GM18861 (cell line): Measurements from ENCODE around the gene GJB3.
"Not testable (repeated sequence)": the region's sequence is repeated elsewhere in the genome, so short reads cannot be mapped to it uniquely, and the experiment has no call there.

Source experiments
- ATAC-seq: cut with Tn5 transposase; IDR thresholded peaks from one replicate; pipeline ENCODE4 v1.9.1; 2021; ENCODE audit not compliant: unreplicated experiment

GJB3 gene

GRCh38 chr1:34781071-34781843, at the start of gene GJB3:
Gene GJB3, plus strand, starts transcription at chr1:34781214. Its CDS starts 3,549 bp downstream, at chr1:34784763.
- no peak for ATAC-seq

GRCh38 chr1:34732831-34733230, 48.2 kb upstream of the GJB3 start:
- ATAC-seq, result not testable (repeated sequence)

- ATAC-seq, result no peak
Observed at GRCh38 chr1:34736692-34737091, 44.3 kb upstream of the GJB3 start.

GRCh38 chr1:34737236-34737635, 43.8 kb upstream of the GJB3 start:
- not testable (repeated sequence) for ATAC-seq

GRCh38 chr1:34739613-34740012, 41.4 kb upstream of the GJB3 start:
- ATAC-seq, result no peak

- ATAC-seq, result no peak
Observed at GRCh38 chr1:34740161-34740868, 40.7 kb upstream of the GJB3 start.

- no peak for ATAC-seq
Observed at GRCh38 chr1:34742667-34743270, 38.2 kb upstream of the GJB3 start.

GRCh38 chr1:34743775-34744174, 37.2 kb upstream of the GJB3 start:
- no peak for ATAC-seq

GRCh38 chr1:34744851-34745250, 36.2 kb upstream of the GJB3 start:
- no peak for ATAC-seq

- no peak for ATAC-seq
Observed at GRCh38 chr1:34745666-34746065, 35.3 kb upstream of the GJB3 start.

- no peak for ATAC-seq
Observed at GRCh38 chr1:34746101-34746500, 34.9 kb upstream of the GJB3 start.

GRCh38 chr1:34746785-34747637, 34.0 kb upstream of the GJB3 start:
- no peak for ATAC-seq

- ATAC-seq, result no peak
Observed at GRCh38 chr1:34747638-34747941, 33.4 kb upstream of the GJB3 start.

- ATAC-seq, result no peak
Observed at GRCh38 chr1:34749992-34750391, 31.0 kb upstream of the GJB3 start.

GRCh38 chr1:34750610-34751009, 30.4 kb upstream of the GJB3 start:
- no peak for ATAC-seq

- no peak for ATAC-seq
Observed at GRCh38 chr1:34753163-34753562, 27.9 kb upstream of the GJB3 start.

- ATAC-seq, result no peak
Observed at GRCh38 chr1:34754964-34755637, 25.9 kb upstream of the GJB3 start, which contains the start of gene GJB5. Gene GJB5, plus strand, starts transcription at chr1:34755047. Its CDS starts 2,284 bp downstream, at chr1:34757331.

- no peak for ATAC-seq
Observed at GRCh38 chr1:34755961-34756360, 25.1 kb upstream of the GJB3 start.

GRCh38 chr1:34757386-34757785, 23.6 kb upstream of the GJB3 start:
- ATAC-seq, result no peak

- ATAC-seq, result no peak
Observed at GRCh38 chr1:34758751-34759150, 22.3 kb upstream of the GJB3 start.
